GM12801 (cell line): ENCODE data around the gene BTK.

Experiments
- TF ChIP-seq, protein P1 (sequence below): IDR thresholded peaks from one replicate; pipeline ENCODE4 v1.5.1; 2011; ENCODE audit warnings: control low read depth; ENCODE audit not compliant: insufficient read length; ENCODE audit errors: extremely low read depth

BTK gene

DNA sequence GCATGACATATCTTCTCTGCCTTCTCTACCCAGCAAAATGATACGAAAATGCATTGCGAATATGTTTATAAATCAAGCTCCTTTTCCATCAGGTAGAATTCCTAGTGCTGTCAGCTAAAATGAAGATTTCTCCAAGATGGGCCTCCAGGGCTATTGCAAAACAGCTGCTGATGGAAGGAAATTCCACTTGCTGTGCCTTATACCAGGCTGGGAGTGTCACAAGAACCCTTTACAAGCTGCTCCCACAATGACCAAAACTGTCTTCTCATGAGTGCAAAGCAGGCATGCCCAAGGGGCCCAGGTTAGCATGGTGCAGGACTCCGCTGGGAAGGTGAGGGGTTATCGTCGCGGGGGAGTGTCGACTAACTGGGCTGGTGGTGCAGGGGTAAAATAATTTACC is 30.7 kb upstream of the BTK start:
- TF ChIP-seq, protein P1, sequence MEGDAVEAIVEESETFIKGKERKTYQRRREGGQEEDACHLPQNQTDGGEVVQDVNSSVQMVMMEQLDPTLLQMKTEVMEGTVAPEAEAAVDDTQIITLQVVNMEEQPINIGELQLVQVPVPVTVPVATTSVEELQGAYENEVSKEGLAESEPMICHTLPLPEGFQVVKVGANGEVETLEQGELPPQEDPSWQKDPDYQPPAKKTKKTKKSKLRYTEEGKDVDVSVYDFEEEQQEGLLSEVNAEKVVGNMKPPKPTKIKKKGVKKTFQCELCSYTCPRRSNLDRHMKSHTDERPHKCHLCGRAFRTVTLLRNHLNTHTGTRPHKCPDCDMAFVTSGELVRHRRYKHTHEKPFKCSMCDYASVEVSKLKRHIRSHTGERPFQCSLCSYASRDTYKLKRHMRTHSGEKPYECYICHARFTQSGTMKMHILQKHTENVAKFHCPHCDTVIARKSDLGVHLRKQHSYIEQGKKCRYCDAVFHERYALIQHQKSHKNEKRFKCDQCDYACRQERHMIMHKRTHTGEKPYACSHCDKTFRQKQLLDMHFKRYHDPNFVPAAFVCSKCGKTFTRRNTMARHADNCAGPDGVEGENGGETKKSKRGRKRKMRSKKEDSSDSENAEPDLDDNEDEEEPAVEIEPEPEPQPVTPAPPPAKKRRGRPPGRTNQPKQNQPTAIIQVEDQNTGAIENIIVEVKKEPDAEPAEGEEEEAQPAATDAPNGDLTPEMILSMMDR: no peak

DNA sequence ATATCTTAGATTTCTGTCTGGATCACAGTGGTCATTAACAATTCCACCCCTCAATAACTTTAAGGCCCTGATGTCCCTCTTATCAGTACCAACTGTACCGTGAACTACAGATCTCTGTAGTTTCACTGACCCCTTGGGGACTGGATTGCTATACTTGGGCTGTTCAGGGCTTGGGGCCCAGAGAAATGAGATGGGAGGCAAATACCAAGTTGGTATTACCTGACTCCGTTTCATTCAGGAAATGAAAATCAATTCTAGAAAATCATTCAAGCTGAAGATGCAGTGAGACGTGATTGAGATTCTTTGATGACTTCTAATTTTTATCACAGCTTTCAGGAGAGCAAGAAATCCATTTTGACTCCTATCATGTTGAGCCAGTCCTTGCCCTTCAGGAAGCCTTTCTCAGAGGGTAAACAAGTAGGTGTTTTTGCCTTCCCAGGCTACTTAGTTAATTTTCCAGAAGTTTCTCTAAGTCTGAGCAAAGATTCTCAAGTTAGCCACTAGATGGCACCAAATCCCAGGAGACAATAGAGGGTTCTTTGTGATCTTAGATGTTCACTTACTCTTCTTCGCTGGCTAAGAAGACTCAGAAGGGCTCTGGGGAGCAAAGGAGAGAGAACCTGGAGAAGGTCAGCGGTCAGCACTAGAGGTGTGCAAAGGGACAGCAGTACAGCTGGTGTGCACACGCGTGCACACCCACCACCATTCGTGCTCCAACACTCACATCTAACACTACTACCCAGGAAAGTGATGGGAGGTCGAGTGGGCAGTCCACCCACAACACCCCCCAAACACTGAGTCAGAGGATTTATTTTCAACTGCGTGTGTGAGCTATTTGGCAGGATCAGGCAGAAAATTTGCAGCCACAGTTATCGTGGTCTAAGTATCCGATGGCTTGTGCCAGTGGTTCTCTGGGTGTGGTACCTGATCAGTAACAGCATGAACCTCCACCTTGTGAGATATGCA is 29.5 kb upstream of the BTK start:
- TF ChIP-seq, protein P1: no peak

DNA sequence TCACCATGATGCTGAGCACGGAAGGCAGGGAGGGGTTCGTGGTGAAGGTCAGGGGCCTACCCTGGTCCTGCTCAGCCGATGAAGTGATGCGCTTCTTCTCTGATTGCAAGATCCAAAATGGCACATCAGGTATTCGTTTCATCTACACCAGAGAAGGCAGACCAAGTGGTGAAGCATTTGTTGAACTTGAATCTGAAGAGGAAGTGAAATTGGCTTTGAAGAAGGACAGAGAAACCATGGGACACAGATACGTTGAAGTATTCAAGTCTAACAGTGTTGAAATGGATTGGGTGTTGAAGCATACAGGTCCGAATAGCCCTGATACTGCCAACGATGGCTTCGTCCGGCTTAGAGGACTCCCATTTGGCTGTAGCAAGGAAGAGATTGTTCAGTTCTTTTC is 26.0 kb upstream of the BTK start:
- TF ChIP-seq, protein P1: no peak

DNA sequence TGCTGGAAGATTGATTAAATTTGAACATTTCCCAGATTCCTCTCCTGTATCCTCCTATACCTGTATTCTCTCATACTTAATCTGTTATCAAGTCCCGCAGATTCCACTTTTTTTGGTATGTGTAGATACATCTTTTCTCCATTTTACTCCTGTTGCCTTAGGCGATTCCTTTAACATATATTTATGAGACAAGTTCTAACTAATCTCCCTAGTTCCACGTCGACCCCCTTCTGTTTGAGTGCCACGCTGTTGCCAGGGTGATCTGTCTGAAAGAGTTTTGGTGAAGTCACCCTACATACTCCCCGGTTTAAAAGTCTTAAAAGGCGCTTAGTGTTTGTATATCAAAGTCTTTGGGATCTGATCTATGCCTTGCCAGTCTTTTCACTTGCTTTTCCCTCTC is 24.5 kb upstream of the BTK start:
- TF ChIP-seq, protein P1: no peak

DNA sequence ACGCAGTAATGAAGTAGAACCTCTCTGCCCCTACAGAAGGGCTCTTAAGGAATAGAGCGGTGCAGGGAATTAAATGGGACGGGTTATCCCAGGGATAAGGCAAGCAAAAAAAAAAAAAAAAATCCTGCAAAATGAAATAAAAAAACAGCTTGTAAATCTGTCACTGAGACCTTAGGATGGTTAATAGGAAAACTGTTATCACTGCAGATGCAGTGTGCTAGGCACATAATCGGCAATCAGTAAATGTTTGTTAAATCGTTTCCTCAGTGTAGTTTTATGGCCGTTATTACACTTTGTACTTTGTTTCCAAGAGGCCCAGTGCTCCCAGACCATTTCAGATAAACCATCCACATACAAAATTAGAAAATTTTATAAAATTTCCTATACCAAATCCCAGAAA is 23.1 kb upstream of the BTK start:
- TF ChIP-seq, protein P1: no peak

DNA sequence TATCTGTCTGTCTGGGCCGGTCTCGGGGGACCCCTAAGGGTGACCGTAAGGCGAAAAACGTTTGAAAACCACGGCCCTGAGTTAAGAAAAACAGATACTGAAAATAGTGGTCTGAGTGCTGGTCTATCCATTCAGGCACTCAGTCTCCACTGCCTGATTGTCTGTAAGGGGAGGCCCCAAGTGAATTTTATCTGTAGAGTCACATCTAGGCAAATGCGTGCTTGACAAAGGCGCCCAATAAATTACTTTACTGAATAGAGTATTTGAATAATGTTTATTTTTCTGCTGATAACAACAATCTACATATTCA is 22.5 kb upstream of the BTK start:
- TF ChIP-seq, protein P1: no peak

DNA sequence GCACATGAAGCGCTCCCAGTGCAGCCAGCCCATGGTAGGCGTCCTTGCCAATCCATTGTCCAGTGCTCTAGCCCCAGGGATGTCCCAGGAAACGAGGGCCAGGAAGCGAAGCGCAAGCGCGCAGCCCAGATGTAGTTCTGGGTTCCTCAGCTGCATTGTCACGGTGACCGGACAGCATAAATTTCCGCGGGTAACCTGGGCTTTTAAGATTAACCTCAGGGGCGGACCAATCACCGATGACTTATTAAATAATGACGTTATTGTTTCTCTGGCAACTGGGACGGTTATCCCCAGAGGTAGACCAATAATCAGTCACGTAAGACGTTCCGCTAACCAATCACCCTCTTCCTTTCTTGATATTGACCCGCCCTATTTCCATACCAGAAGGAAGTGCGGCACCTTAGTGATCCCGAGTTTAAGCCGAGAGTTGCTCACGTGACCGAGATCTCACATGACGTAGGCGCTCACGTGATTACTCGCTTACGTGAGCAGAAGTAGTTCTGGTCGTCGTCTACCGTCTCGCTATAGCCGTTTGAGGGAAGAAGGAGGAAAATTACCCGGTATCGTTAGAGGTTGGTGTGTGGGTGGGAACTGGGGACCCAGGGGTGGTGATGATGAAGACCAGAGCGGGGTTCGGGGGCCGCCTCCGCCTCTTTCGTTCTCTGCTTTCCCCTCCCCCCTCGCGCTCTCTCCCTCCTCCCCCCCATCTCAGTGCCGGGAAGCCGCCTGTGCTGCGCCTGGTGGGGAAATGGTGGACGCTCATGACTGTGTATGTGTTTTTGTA is 21.9 kb upstream of the BTK start, which contains the start of the genes GLA and HNRNPH2:
Gene GLA, minus strand, starts transcription at position 178 of the 784 bp plus-strand sequence. Its CDS starts 22 bp downstream, at position 156.
Gene HNRNPH2, plus strand, starts transcription at position 475 of the 784 bp plus-strand sequence. CDS start 3,767 bp downstream, outside the sequence.
- TF ChIP-seq, protein P1: no peak
